Ovary (tissue), 3 donors: ENCODE data around the gene OR51D1.

Source experiments
- CTCF ChIP-seq, 3 donors: fragments of 450-650 bp in 2 of 3; fragments of 200-600 bp in 1 of 3; IDR thresholded peaks; one replicate each; pipeline versions ENCODE4 v1.5.1 to v1.8.0; 2016 to 2022; ENCODE audit warnings: antibody characterized with exemption in 3 of 3, mild to moderate bottlenecking in 1 of 3
- POLR2A ChIP-seq: fragments of 450-650 bp; IDR thresholded peaks from one replicate; pipeline ENCODE4 v1.6.1; 2017; ENCODE audit warnings: antibody characterized with exemption, mild to moderate bottlenecking, moderate library complexity
- donor health status: DM: no; HTN: no; CAD: no.

GRCh38 chr11:4645974-4646373, 8.7 kb downstream of the OR51D1 start:
- TF ChIP-seq CTCF (IDR thresholded peaks at IDR 0.05) (no peak), POLR2A (no peak)
